Heart left ventricle (tissue), 16 donors: ENCODE data around the gene FAM174A. TPM values are rescaled to one million over a fixed set of nuclear protein-coding genes. Genes with fewer than 3 reads are reported as not detected.

Experiments
- ATAC-seq, 4 donors: fragments of 200-7000 bp; cut with Tn5 transposase; one replicate each; pipeline ENCODE4 v1.9.1; 2020 to 2022; ENCODE audit warnings: moderate library complexity in 4 of 4, mild to moderate bottlenecking in 3 of 4, moderate number of reproducible peaks in 1 of 4
- DNase-seq, 5 donors: peaks; one replicate each; pipeline ENCODE4 v3.0.0-alpha.2; 2020
- H3K27ac ChIP-seq, 12 donors: fragments of 200-600 bp; sonication (generic) in 4 of 12; one replicate each; pipeline versions ENCODE4 v1.5.0 to v1.8.0; 2016 to 2022; ENCODE audit warnings: mild to moderate bottlenecking in 2 of 12
- H3K27me3 ChIP-seq, 9 donors: fragments of 200-600 bp; sonication (generic) in 2 of 9; one replicate each; pipeline versions ENCODE4 v1.5.1 to v1.8.0; 2016 to 2022; ENCODE audit warnings: mild to moderate bottlenecking in 3 of 9
- H3K36me3 ChIP-seq, 9 donors: fragments of 200-600 bp; sonication (generic) in 2 of 9; one replicate each; pipeline versions ENCODE4 v1.5.0 to v1.8.0; 2018 to 2022; ENCODE audit warnings: mild to moderate bottlenecking in 2 of 9
- H3K4me1 ChIP-seq, 12 donors: fragments of 200-600 bp; sonication (generic) in 4 of 12; one replicate each; pipeline versions ENCODE4 v1.5.0 to v1.8.0; 2016 to 2022; ENCODE audit warnings: mild to moderate bottlenecking in 3 of 12
- H3K4me3 ChIP-seq, 12 donors: fragments of 200-600 bp; sonication (generic) in 4 of 12; one replicate each; pipeline versions ENCODE4 v1.5.0 to v1.8.0; 2017 to 2022; ENCODE audit warnings: mild to moderate bottlenecking in 9 of 12, moderate library complexity in 4 of 12
- H3K9me3 ChIP-seq, 12 donors: fragments of 200-600 bp; sonication (generic) in 4 of 12; one replicate each; pipeline versions ENCODE4 v1.5.0 to v1.8.0; 2016 to 2022; ENCODE audit warnings: mild to moderate bottlenecking in 1 of 12
- CTCF ChIP-seq, 12 donors: fragments of 200-600 bp; sonication (generic) in 4 of 12; IDR thresholded peaks; one replicate each; pipeline versions ENCODE4 v1.5.0 to v1.8.0; 2018 to 2022; ENCODE audit warnings: antibody characterized with exemption in 12 of 12, mild to moderate bottlenecking in 5 of 12
- POLR2A ChIP-seq, 2 donors: fragments of 450-650 bp; IDR thresholded peaks; one replicate each; pipeline ENCODE4 v1.6.1; 2017; ENCODE audit warnings: antibody characterized with exemption in 2 of 2, mild to moderate bottlenecking in 2 of 2, moderate library complexity in 2 of 2
- WGBS, 4 donors: extraction: QIAGEN DNeasy Blood & Tissue Kit in 2 of 4; methylation state at CpG; one replicate each; pipeline versions ENCODE4 v1.1.5 to v1.1.7; 2013 to 2018; 5-methylcytosine and 5-hydroxymethylcytosine counted together
- intact Hi-C, 10 donors: fragments of 100-400 bp; cut with DNase I; formaldehyde crosslinking; loops; one replicate each; pipeline versions ENCODE4 v1.11.1 to v1.14.2; 2022
- polyA plus RNA-seq, 2 donors: library from polyadenylated mRNA; stranded (reverse); fragments of 200-250 nt; gene quantifications; one replicate each; pipeline ENCODE4 v1.2.3, GENCODE V29; 2013
- total RNA-seq, 9 donors: library from RNA; depleted of rRNA in 2 of 9; stranded (reverse); fragments of >200 nt in 2 of 9; fragmentation: NEBNext Ultra II Directional in 3 of 9; extraction: Animal tissue kit (Norgen Biotek cat#: 25700) in 3 of 9; gene quantifications; one replicate each; pipeline versions ENCODE4 v1.1.0 to v1.2.4, GENCODE V29; 2016 to 2023
- donor health status: ischemic (EF 13 %, LVEDD 7.1; RV severe dilation, severe dysfunction).
- donor health status: healthy with polysubstance abuse.
- donor health status: DM: no; HTN: yes; CAD: no.
- donor health status: DM: no; HTN: no; CAD: no.
- donor health status: ischemic (EF 25% LVEDD 6.9; RV normal size, moderate dysfunction).
- donor health status: ischemic (EF 25% LVEDD 5.7; RV mildly dilated, moderate dysfunction).
- donor health status: healthy.
- donor health status: DM: yes; HTN: yes; CAD: no.
- donor health status: ischemic (EF 35%, LVEDD 5.7; RV mildly dilated, moderate dysfunction).
- donor health status: nonischemic (EF 11% LVEDD 7.7; RV severe dilation, severe dysfunction).
- donor health status: DM: yes; HTN: yes; CAD: no.
- donor health status: PGD.
- donor health status: ischemic (EF 29% LVEDD 5.4; RV normal size, mild dysfunction).
- donor health status: nonischemic (EF 23%, LVEDD 6.1; RV moderate dilation, normal function).

The FAM174A gene
- total and polyA plus RNA-seq, 11 donors: 7.8 to 59.0 (median 20.4) TPM

- Histone ChIP-seq H3K27ac (no peak overlapping the region), H3K9me3 (no peaks in the 10 kb centered on the region), H3K36me3 (no peaks in the 10 kb centered on the region), H3K4me1 (peaks cover 3 to 40% (median 23%) of the 10 kb centered on the region in 12 donors), H3K27me3 (no peaks in the 10 kb centered on the region), H3K4me3 (no peak overlapping the region)
- TF ChIP-seq CTCF (IDR thresholded peaks at IDR 0.05) (no peak), POLR2A (IDR thresholded peaks at IDR 0.05) (no peak)
- DNase-seq (no peak), ATAC-seq (no peak)
- WGBS, 4 donors: 95 to 99% (median 96%) methylated on average over 3 of the region's 3 CpGs
- intact Hi-C loops: loop anchor here in 3 of 10 donors (5.0 to 10.0 kb wide), 2 partner anchors 38 to 365 kb away; partner anchors contain the start of gene ST8SIA4 (in 2 of the 3)
Measured at GRCh38 chr5:100539519-100539918, 4.3 kb downstream of the FAM174A start.

- DNase-seq (no peak), ATAC-seq (no peak)
- Histone ChIP-seq H3K4me1 (peaks cover 0 to 25% (median 9%) of the 10 kb centered on the region in 12 donors), H3K4me3 (no peak overlapping the region), H3K27me3 (no peaks in the 10 kb centered on the region), H3K27ac (no peak overlapping the region), H3K36me3 (no peaks in the 10 kb centered on the region), H3K9me3 (no peaks in the 10 kb centered on the region)
- 83 to 100% (median 89%) methylated on average over 1 of the region's 1 CpG for whole genome bisulfite sequencing, 4 donors
- intact Hi-C loops: no loop called here
- no peak for TF ChIP-seq CTCF (IDR thresholded peaks at IDR 0.05)
- no peak for TF ChIP-seq POLR2A (IDR thresholded peaks at IDR 0.05)
Measured at GRCh38 chr5:100542086-100542485, 6.9 kb downstream of the FAM174A start.

GRCh38 chr5:100546001-100546400 is 10.8 kb downstream of the FAM174A start:
- no peaks in the 10 kb centered on the region for H3K27me3 ChIP-seq
- H3K4me3 ChIP-seq: no peak overlapping the region
- no peaks in the 10 kb centered on the region for H3K36me3 ChIP-seq
- WGBS, 4 donors: 72 to 86% (median 81%) methylated on average over 1 of the region's 1 CpG
- ATAC-seq: no peak
- H3K27ac ChIP-seq: no peak overlapping the region
- H3K9me3 ChIP-seq: no peaks in the 10 kb centered on the region
- DNase-seq: no peak
- intact Hi-C loops: no loop called here
- no peak for TF ChIP-seq CTCF (IDR thresholded peaks at IDR 0.05)
- TF ChIP-seq POLR2A (IDR thresholded peaks at IDR 0.05): no peak
- peaks cover 0 to 6% (median 0%) of the 10 kb centered on the region in 12 donors for H3K4me1 ChIP-seq

- Histone ChIP-seq H3K27me3 (no peaks in the 10 kb centered on the region), H3K4me3 (no peak overlapping the region), H3K27ac (no peak overlapping the region), H3K36me3 (no peaks in the 10 kb centered on the region), H3K4me1 (peaks cover 0 to 6% (median 0%) of the 10 kb centered on the region in 12 donors), H3K9me3 (no peaks in the 10 kb centered on the region)
- ATAC-seq (no peak), DNase-seq (no peak)
- no peak for TF ChIP-seq POLR2A (IDR thresholded peaks at IDR 0.05)
- TF ChIP-seq CTCF (IDR thresholded peaks at IDR 0.05): no peak
- WGBS, 4 donors: 93 to 97% (median 94%) methylated on average over 1 of the region's 1 CpG
- intact Hi-C loops: no loop called here
Measured at GRCh38 chr5:100550531-100551051, 15.4 kb downstream of the FAM174A start.
